PC-9 (cell line): ENCODE data around the gene MTA3. TPM values are rescaled to one million over a fixed set of nuclear protein-coding genes. Genes with fewer than 3 reads are reported as not detected.

Source experiments
- BruUV-seq: library from RNA; stranded (reverse); fragments of 400-500 nt; replicated peaks from 2 replicates; lab custom pipeline; 2021; lab: Mats Ljungman, UMichigan
- CTCF ChIA-PET: fragments of 300-600 bp; sonication (Branson Sonifier 250); formaldehyde crosslinking; loops from one replicate; lab custom pipeline; 2022; ENCODE audit warnings: antibody characterized with exemption; lab: Charles Lee
- POLR2A ChIA-PET: fragments of 300-600 bp; sonication (Branson Sonifier 250); formaldehyde crosslinking; loops from one replicate; lab custom pipeline; 2022; ENCODE audit warnings: antibody characterized with exemption; ENCODE audit not compliant: unreplicated experiment; lab: Charles Lee
- DNase-seq, 2 experiments: peaks; one replicate each; pipeline versions ENCODE4 v3.0.0 to v3.0.0-alpha.2; 2015 to 2022; ENCODE audit warnings: mixed read lengths in 1 of 2
- H2AFZ ChIP-seq: fragments of 200-600 bp; sonication (generic); 2 replicates; pipeline ENCODE4 v1.8.1; 2017; ENCODE audit warnings: antibody characterized with exemption
- H3F3A ChIP-seq: fragments of 200-600 bp; sonication (generic); 2 replicates; pipeline ENCODE4 v1.8.1; 2017; ENCODE audit warnings: antibody characterized with exemption, mild to moderate bottlenecking, low read depth; ENCODE audit not compliant: insufficient read depth
- H3K27ac ChIP-seq: fragments of 200-600 bp; sonication (generic); 2 replicates; pipeline ENCODE4 v1.6.1; 2016; ENCODE audit warnings: mixed run types
- H3K27me3 ChIP-seq: fragments of 200-600 bp; sonication (generic); 2 replicates; pipeline ENCODE4 v1.6.1; 2016; ENCODE audit warnings: low read depth, mixed run types; ENCODE audit not compliant: insufficient read depth
- H3K36me3 ChIP-seq: fragments of 200-600 bp; sonication (generic); 2 replicates; pipeline ENCODE4 v1.6.1; 2016; ENCODE audit warnings: low read depth, mixed run types
- H3K4me1 ChIP-seq: fragments of 200-600 bp; sonication (generic); replicated peaks from 2 replicates; pipeline ENCODE4 v1.6.1; 2016; ENCODE audit warnings: mixed run types; ENCODE audit not compliant: insufficient read depth
- H3K4me2 ChIP-seq: fragments of 200-600 bp; sonication (generic); 2 replicates; pipeline ENCODE4 v1.6.1; 2017; ENCODE audit warnings: mixed run types
- H3K4me3 ChIP-seq: fragments of 200-600 bp; sonication (generic); 2 replicates; pipeline ENCODE4 v1.6.1; 2016; ENCODE audit warnings: mixed run types
- H3K79me2 ChIP-seq: fragments of 200-600 bp; sonication (generic); 2 replicates; pipeline ENCODE4 v1.6.1; 2017; ENCODE audit warnings: low read depth, mixed run types
- H3K9me2 ChIP-seq: fragments of 200-600 bp; sonication (generic); 2 replicates; pipeline ENCODE4 v1.8.1; 2017; ENCODE audit warnings: mild to moderate bottlenecking; ENCODE audit not compliant: insufficient read depth
- H3K9me3 ChIP-seq: fragments of 200-600 bp; sonication (generic); 2 replicates; pipeline ENCODE4 v1.8.1; 2016; ENCODE audit warnings: low read depth; ENCODE audit not compliant: insufficient read depth
- H4K20me1 ChIP-seq: fragments of 200-600 bp; sonication (generic); 2 replicates; pipeline ENCODE4 v1.8.1; 2017; ENCODE audit not compliant: insufficient read depth
- CTCF ChIP-seq: fragments of 200-600 bp; sonication (generic); conservative IDR thresholded peaks from 2 replicates; pipeline ENCODE4 v1.6.1; 2017; ENCODE audit warnings: mixed run types, antibody characterized with exemption, mild to moderate bottlenecking, moderate library complexity
- EZH2 ChIP-seq: fragments of 200-600 bp; sonication (generic); IDR thresholded peaks from 2 replicates; pipeline ENCODE4 v1.8.0; 2017; ENCODE audit warnings: antibody characterized with exemption, low read depth
- intact Hi-C: fragments of 100-400 bp; cut with micrococcal nuclease; formaldehyde crosslinking; loops from one replicate; pipeline ENCODE4 v1.10.0; 2022; ENCODE audit not compliant: unreplicated experiment
- total RNA-seq: library from RNA; stranded (reverse); gene quantifications from 2 replicates; pipeline ENCODE4 v1.2.3, GENCODE V29; 2021

Gene MTA3
- total RNA-seq, 1 experiment from 2014 or later = 89.8 TPM

DNA sequence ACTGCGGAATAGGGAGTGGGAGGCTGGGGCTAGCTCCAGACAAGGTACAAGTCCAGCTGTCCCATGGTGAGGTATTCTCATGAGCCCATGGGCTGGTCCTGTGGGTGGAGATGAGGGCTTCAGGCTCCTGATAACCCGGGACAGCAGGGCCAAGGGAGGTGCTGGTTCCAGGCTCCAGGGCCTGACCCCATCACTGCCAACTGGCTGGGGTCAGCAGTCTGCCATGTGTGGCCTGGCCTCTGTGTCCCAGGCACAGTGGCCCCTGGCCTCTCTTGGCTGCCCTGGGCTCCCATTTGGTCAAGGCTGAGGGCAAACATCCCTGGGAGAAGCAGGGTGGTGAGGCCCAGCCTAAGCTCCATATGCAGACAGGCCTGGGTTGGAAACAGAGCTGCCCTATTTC lies 196.5 kb downstream of the MTA3 start:
- Histone ChIP-seq H4K20me1 (no peaks in the 10 kb centered on the region), H3K9me2 (no peaks in the 10 kb centered on the region), H3F3A (no peaks in the 10 kb centered on the region; the same call in 1 of the 2 replicates), H3K27ac (no peak overlapping the region), H2AFZ (no peak overlapping the region), H3K27me3 (no peaks in the 10 kb centered on the region), H3K4me1 (no peaks in the 10 kb centered on the region), H3K4me3 (no peak overlapping the region), H3K36me3 (no peaks in the 10 kb centered on the region), H3K4me2 (no peak overlapping the region), H3K9me3 (no peaks in the 10 kb centered on the region), H3K79me2 (no peaks in the 10 kb centered on the region)
- POLR2A ChIA-PET = no interaction called here
- CTCF ChIA-PET = no interaction called here
- TF ChIP-seq EZH2 (no peak), CTCF (no peak)
- intact Hi-C loops = no loop called here
- BruUV-seq = no TSS peak
- DNase-seq = no peak

- H3K4me1 ChIP-seq = no peaks in the 10 kb centered on the region
- H3K27ac ChIP-seq = no peak overlapping the region
- no peak for DNase-seq
- no TSS peak for BruUV-seq
- intact Hi-C loops = no loop called here
- ChIA-PET CTCF (no interaction called here), POLR2A (no interaction called here)
- H3K79me2 ChIP-seq = no peaks in the 10 kb centered on the region
- H3K9me3 ChIP-seq = no peaks in the 10 kb centered on the region
- no peak for TF ChIP-seq EZH2
- TF ChIP-seq CTCF = no peak
- no peak overlapping the region for H3K4me3 ChIP-seq
- no peaks in the 10 kb centered on the region; the same call in 1 of the 2 replicates for H3F3A ChIP-seq
- no peaks in the 10 kb centered on the region for H3K36me3 ChIP-seq
- no peaks in the 10 kb centered on the region for H4K20me1 ChIP-seq
- no peak overlapping the region for H2AFZ ChIP-seq
- no peaks in the 10 kb centered on the region for H3K9me2 ChIP-seq
- H3K4me2 ChIP-seq = no peak overlapping the region
- no peaks in the 10 kb centered on the region for H3K27me3 ChIP-seq
Measured at GRCh38 chr2:42765686-42766085, 197.3 kb downstream of the MTA3 start.

DNA sequence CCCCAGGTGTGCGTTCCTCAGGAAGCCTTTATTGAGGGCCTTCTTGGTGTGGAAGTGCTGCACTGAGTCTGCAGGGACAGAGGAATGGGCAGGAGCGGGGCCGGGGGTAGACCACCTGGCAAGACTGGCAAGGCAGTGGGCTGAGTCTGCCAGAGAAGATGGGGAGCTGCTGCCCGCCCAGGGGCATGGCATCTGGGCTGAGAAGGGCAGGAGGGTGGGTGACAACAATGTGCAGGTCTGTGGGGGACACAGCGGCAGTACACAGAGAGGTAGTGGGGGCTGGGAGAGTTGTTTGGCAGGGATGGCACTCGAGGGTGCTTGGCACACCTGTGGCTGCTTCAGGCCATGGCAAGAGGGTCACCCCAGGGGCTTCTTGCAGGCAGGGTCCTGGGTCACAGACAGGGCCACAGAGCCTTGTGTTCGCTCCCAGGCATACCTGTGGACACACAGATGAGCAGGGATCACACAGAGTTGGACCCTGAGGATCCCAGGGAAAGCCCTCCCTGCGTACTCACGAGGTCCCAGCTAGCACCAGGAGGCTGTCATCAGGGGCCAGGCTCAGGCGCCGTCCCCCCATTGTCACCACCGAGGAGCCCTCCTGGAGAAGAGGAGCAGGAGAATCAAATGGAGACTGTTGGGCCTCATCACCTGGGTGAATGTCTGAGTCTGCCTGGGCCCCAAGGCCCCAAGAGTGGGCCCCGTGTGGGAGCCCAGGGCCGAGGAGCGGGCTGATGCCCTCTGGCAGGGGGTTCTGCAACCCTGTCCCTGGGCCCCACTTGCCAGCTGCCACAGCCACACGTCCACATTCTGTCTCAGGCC lies 198.9 kb downstream of the MTA3 start:
- no peak overlapping the region for H3K4me2 ChIP-seq
- no peaks in the 10 kb centered on the region; the same call in 1 of the 2 replicates for H3F3A ChIP-seq
- CTCF ChIA-PET = no interaction called here
- DNase-seq = no peak
- H3K4me1 ChIP-seq = no peaks in the 10 kb centered on the region
- no peaks in the 10 kb centered on the region for H3K36me3 ChIP-seq
- no peak overlapping the region for H2AFZ ChIP-seq
- no peaks in the 10 kb centered on the region for H4K20me1 ChIP-seq
- no peaks in the 10 kb centered on the region for H3K79me2 ChIP-seq
- no peak for TF ChIP-seq CTCF
- no peak for TF ChIP-seq EZH2
- POLR2A ChIA-PET = no interaction called here
- no peaks in the 10 kb centered on the region; the same call in 1 of the 2 replicates for H3K9me2 ChIP-seq
- no peaks in the 10 kb centered on the region for H3K9me3 ChIP-seq
- no peak overlapping the region for H3K4me3 ChIP-seq
- no peaks in the 10 kb centered on the region for H3K27me3 ChIP-seq
- H3K27ac ChIP-seq = no peak overlapping the region
- intact Hi-C loops = no loop called here
- BruUV-seq = no TSS peak
